HepG2 (cell line): ENCODE results near the gene SH2D3A. TPM values are rescaled to one million over a fixed set of nuclear protein-coding genes. Genes with fewer than 3 reads are reported as not detected.

Experiments
- ATAC-seq: fragments of 200-7000 bp; cut with Tn5 transposase; 3 replicates; pipeline ENCODE4 v1.9.1; 2020; ENCODE audit warnings: mild to moderate bottlenecking, moderate library complexity
- BruUV-seq: library from RNA; stranded (reverse); fragments of 400-500 nt; replicated peaks from 2 replicates; lab custom pipeline; 2021; lab: Mats Ljungman, UMichigan
- CTCF ChIA-PET: fragments of 300-600 bp; formaldehyde crosslinking; extraction: SDS; loops from one replicate; lab custom pipeline; 2021; ENCODE audit warnings: low total read pairs, inconsistent platforms, low intra/inter-chr PET ratio; lab: Yijun Ruan, JAX
- POLR2A ChIA-PET: fragments of 350-600 bp; sonication (Branson Sonifier 250); formaldehyde crosslinking; loops from one replicate; lab custom pipeline; 2020; ENCODE audit warnings: antibody characterized with exemption, inconsistent platforms; lab: Yijun Ruan, JAX
- DNase-seq: peaks from one replicate; pipeline ENCODE4 v3.0.0-alpha.2; 2015; ENCODE audit warnings: low spot score
- FAIRE-seq: peaks from 3 replicates; lab custom pipeline; 2011; peaks lifted over from hg19 to GRCh38; lab: Jason Lieb, UNC
- H2AFZ ChIP-seq: one replicate; pipeline ENCODE4 v1.6.1; 2011; ENCODE audit warnings: low read length, inconsistent platforms
- H3K27ac ChIP-seq: fragments of 300-600 bp; 3 replicates; pipeline ENCODE4 v1.8.0; 2011; ENCODE audit warnings: mixed run types, mild to moderate bottlenecking, mixed read lengths, low read length, inconsistent platforms; ENCODE audit not compliant: insufficient read depth; ENCODE audit errors: extremely low read length
- H3K27me3 ChIP-seq, 2 experiments: fragments of 200-600 bp in 1 of 2; 2 replicates in 1 of 2; 3 replicates in 1 of 2; pipeline versions ENCODE4 v1.6.0 to v1.8.0; 2011; ENCODE audit warnings: low read length in 2 of 2, mild to moderate bottlenecking in 2 of 2, moderate library complexity in 2 of 2, inconsistent platforms in 1 of 2; ENCODE audit not compliant: insufficient read depth in 2 of 2, control insufficient read depth in 1 of 2
- H3K36me3 ChIP-seq, 2 experiments: fragments of 200-600 bp in 1 of 2; replicated peaks in 1 of 2; 2 replicates in 1 of 2; 3 replicates in 1 of 2; pipeline versions ENCODE4 v1.5.1 to v1.8.0; 2011; ENCODE audit warnings: low read length in 2 of 2, inconsistent platforms in 1 of 2; ENCODE audit not compliant: insufficient read depth in 2 of 2, control insufficient read depth in 1 of 2
- H3K4me1 ChIP-seq: 2 replicates; pipeline ENCODE4 v1.5.1; 2012; ENCODE audit warnings: low read length, inconsistent platforms; ENCODE audit not compliant: insufficient read depth
- H3K4me2 ChIP-seq: 2 replicates; pipeline ENCODE4 v1.6.0; 2011; ENCODE audit warnings: low read depth, low read length, inconsistent platforms
- H3K4me3 ChIP-seq, 3 experiments: fragments of 200-600 bp in 1 of 3; sonication (generic), shearing (Covaris generic) in 1 of 3; replicated peaks in 1 of 3; 2 replicates each; pipeline ENCODE4 v1.5.1; 2011 to 2016; ENCODE audit warnings: low read length in 3 of 3, inconsistent platforms in 2 of 3, low read depth in 2 of 3, mild to moderate bottlenecking in 2 of 3, control low read depth in 1 of 3, mixed read lengths in 1 of 3; ENCODE audit not compliant: insufficient read depth in 1 of 3
- H3K79me2 ChIP-seq: one replicate; pipeline ENCODE4 v1.6.1; 2011; ENCODE audit warnings: low read length, inconsistent platforms; ENCODE audit not compliant: insufficient read depth
- H3K9ac ChIP-seq: 2 replicates; pipeline ENCODE4 v1.6.0; 2011; ENCODE audit warnings: mild to moderate bottlenecking, low read depth, low read length, inconsistent platforms; ENCODE audit not compliant: insufficient read depth
- H3K9me3 ChIP-seq: 2 replicates; pipeline ENCODE4 v1.5.1; 2012; ENCODE audit warnings: mild to moderate bottlenecking, low read length
- H4K20me1 ChIP-seq: 2 replicates; pipeline ENCODE4 v1.6.0; 2011; ENCODE audit warnings: inconsistent platforms, mild to moderate bottlenecking, low read length, moderate library complexity; ENCODE audit not compliant: insufficient read depth
- AFF4 ChIP-seq: sonication (generic); formaldehyde crosslinking; IDR thresholded peaks from 2 replicates; pipeline ENCODE4 v1.4.0; 2020; ENCODE audit warnings: missing genetic modification reagents
- CBX1 ChIP-seq: IDR thresholded peaks from one replicate; pipeline ENCODE4 v1.6.1; 2016; ENCODE audit warnings: antibody characterized with exemption, low read depth
- FOXP4 ChIP-seq: sonication (generic); formaldehyde crosslinking; IDR thresholded peaks from 2 replicates; pipeline ENCODE4 v1.4.0; 2020; ENCODE audit warnings: missing genetic modification reagents
- GATAD1 ChIP-seq: IDR thresholded peaks from 2 replicates; pipeline ENCODE4 v1.6.1; 2016; ENCODE audit warnings: missing genetic modification reagents, missing compliant biosample characterization
- HNRNPLL ChIP-seq: fragments of 200-400 bp; formaldehyde crosslinking; IDR thresholded peaks from 2 replicates; pipeline ENCODE4 v1.6.1; 2017; ENCODE audit warnings: mild to moderate bottlenecking, low read depth, low read length; ENCODE audit not compliant: poor library complexity, severe bottlenecking
- NR2F6 ChIP-seq, 2 experiments: IDR thresholded peaks; 2 replicates each; pipeline ENCODE4 v1.6.1; 2016; ENCODE audit warnings: antibody characterized with exemption in 1 of 2, mild to moderate bottlenecking in 1 of 2
- RAD21 ChIP-seq: fragments of 450-650 bp; formaldehyde crosslinking; IDR thresholded peaks from 2 replicates; pipeline ENCODE4 v1.5.0; 2020; ENCODE audit warnings: mild to moderate bottlenecking
- THAP11 ChIP-seq: IDR thresholded peaks from 2 replicates; pipeline ENCODE4 v1.6.1; 2016; ENCODE audit warnings: missing biosample characterization, missing genetic modification reagents
- ZBTB3 ChIP-seq: sonication (generic); formaldehyde crosslinking; IDR thresholded peaks from 2 replicates; pipeline ENCODE4 v1.4.0; 2020; ENCODE audit warnings: low read depth, mild to moderate bottlenecking, moderate library complexity, missing genetic modification reagents, borderline replicate concordance
- ZBTB42 ChIP-seq: sonication (generic); formaldehyde crosslinking; IDR thresholded peaks from 2 replicates; pipeline ENCODE4 v1.5.0; 2020; ENCODE audit warnings: mild to moderate bottlenecking, missing genetic modification reagents
- ZFP82 ChIP-seq: sonication (generic); formaldehyde crosslinking; IDR thresholded peaks from 2 replicates; pipeline ENCODE4 v1.5.1; 2020; ENCODE audit warnings: mild to moderate bottlenecking, missing genetic modification reagents, borderline replicate concordance
- ZFP91 ChIP-seq: sonication (generic); formaldehyde crosslinking; IDR thresholded peaks from 2 replicates; pipeline ENCODE4 v1.9.0; 2022; ENCODE audit warnings: missing genetic modification reagents, mild to moderate bottlenecking, borderline replicate concordance
- ZNF280B ChIP-seq: sonication (generic); formaldehyde crosslinking; IDR thresholded peaks from 2 replicates; pipeline ENCODE4 v1.5.0; 2020; ENCODE audit warnings: missing genetic modification reagents, mild to moderate bottlenecking, borderline replicate concordance
- ZNF550 ChIP-seq: sonication (generic); formaldehyde crosslinking; IDR thresholded peaks from 2 replicates; pipeline ENCODE4 v1.4.0; 2020; ENCODE audit warnings: mild to moderate bottlenecking, missing genetic modification reagents, borderline replicate concordance
- ZNF776 ChIP-seq: sonication (generic); formaldehyde crosslinking; IDR thresholded peaks from 2 replicates; pipeline ENCODE4 v1.4.0; 2020; ENCODE audit warnings: mild to moderate bottlenecking, missing genetic modification reagents
- ZNF777 ChIP-seq: sonication (generic); formaldehyde crosslinking; IDR thresholded peaks from 2 replicates; pipeline ENCODE4 v1.4.0; 2020; ENCODE audit warnings: missing genetic modification reagents
- WGBS: methylation state at CpG from one replicate; pipeline ENCODE4 v1.1.6; 2017; ENCODE audit warnings: low lambda C conversion rate; 5-methylcytosine and 5-hydroxymethylcytosine counted together
- in situ Hi-C: cut with HindIII; loops from 2 replicates; pipeline ENCODE4 v1.10.0; 2017; ENCODE audit warnings: low pct_unique_long_range_greater_than_20kb; ENCODE audit not compliant: extremely low pct_ligation_motif_present
- intact Hi-C: fragments of 100-400 bp; cut with micrococcal nuclease; formaldehyde crosslinking; loops from one replicate; pipeline ENCODE4 v1.10.0; 2022; ENCODE audit not compliant: unreplicated experiment
- polyA plus RNA-seq, 8 experiments: library from polyadenylated mRNA; depleted of rRNA in 3 of 8; stranded (reverse) in 7 of 8; unstranded in 1 of 8; fragments of >200 nt; fragmentation: Illumina TruSeq in 4 of 8; extraction: Trizol in 4 of 8; gene quantifications; 2 replicates each; pipeline versions ENCODE4 v1.2.1 to v1.2.3, GENCODE V29; 2011 to 2016; ENCODE audit warnings: low read depth in 4 of 8, missing spikeins in 1 of 8, mixed read lengths in 1 of 8; ENCODE audit not compliant: insufficient read depth in 1 of 8
- total RNA-seq, 5 experiments: library from RNA; depleted of rRNA; stranded (reverse); fragments of >200 nt; fragmentation: Illumina TruSeq; extraction: Trizol; gene quantifications; 2 replicates each; pipeline ENCODE4 v1.2.3, GENCODE V29; 2016; ENCODE audit warnings: low read depth in 1 of 5

The SH2D3A gene
- total and polyA plus RNA-seq, 2 of the 13 experiments (the other 11 are each of a cell fraction or from before 2014, with no cell fraction given), result 1.0 to 2.2 TPM

- Histone ChIP-seq H4K20me1 (no peaks in the 10 kb centered on the region), H3K27me3 (no peaks in the 10 kb centered on the region), H3K27ac (peak overlapping the region; percentile 99), H3K4me1 (peaks cover 71% of the 10 kb centered on the region), H3K9me3 (no peaks in the 10 kb centered on the region), H3K4me3 (no peak overlapping the region), H3K9ac (peak overlapping the region; percentile 44), H3K36me3 (no peaks in the 10 kb centered on the region), H3K4me2 (peak overlapping the region; percentile 99), H3K79me2 (peaks cover 4% of the 10 kb centered on the region), H2AFZ (no peak overlapping the region)
- intact Hi-C loops, result no loop called here
- in situ Hi-C loops, result no loop called here
- ChIA-PET POLR2A (interaction anchor here (1.1 to 3.8 kb wide), 5 partner anchors 8 to 24 kb away, joined by 5 to 187 read pairs (median 25); partner anchors contain the start of genes C3 and GPR108), CTCF (no interaction called here)
- FAIRE-seq, result no peak
- ATAC-seq, result no peak
- WGBS, result 37% methylated on average over 8 of the region's 8 CpGs
- BruUV-seq, result no TSS peak
- no peak for DNase-seq
- TF ChIP-seq ZBTB3 (CRISPR knock-in tag), result no peak
- TF ChIP-seq ZNF550, result no peak
- no peak for TF ChIP-seq RAD21
- TF ChIP-seq GATAD1 (CRISPR knock-in tag), result 0 out of 2 replicates have a peak, but pooled peaks have one; percentile 20
- no peak for TF ChIP-seq ZNF776
- no peak for TF ChIP-seq ZNF280B (CRISPR knock-in tag)
- 0 out of 2 replicates have a peak, but pooled peaks have one; percentile 25 for TF ChIP-seq FOXP4
- TF ChIP-seq CBX1, result no peak
- TF ChIP-seq HNRNPLL, result no peak
- no peak for TF ChIP-seq ZNF777
- no peak for TF ChIP-seq ZBTB42 (CRISPR knock-in tag)
- TF ChIP-seq THAP11, result no peak
- TF ChIP-seq NR2F6 (IDR thresholded peaks at IDR 0.05), result no peak
- 0 out of 2 replicates have a peak, but pooled peaks have one; percentile 22 for TF ChIP-seq NR2F6 (CRISPR knock-in tag; IDR thresholded peaks at IDR 0.05)
- TF ChIP-seq AFF4, result no peak
- TF ChIP-seq ZFP91, result 0 out of 2 replicates have a peak, but pooled peaks have one; percentile 6
- no peak for TF ChIP-seq ZFP82 (CRISPR knock-in tag)
These were observed 38.9 kb downstream of the SH2D3A start for GRCh38 chr19:6728346-6728745.
